Islet precursor cell (in vitro differentiated cells): ENCODE data around the gene INPP4B.

Experiments used
- DNase-seq: peaks from one replicate; pipeline ENCODE4 v3.0.0-alpha.2; 2018

INPP4B gene

GRCh38 chr4:142271832-142272231 is 574.3 kb downstream of the INPP4B start:
- no peak for DNase-seq

- DNase-seq, result no peak
These were observed 579.0 kb downstream of the INPP4B start for GRCh38 chr4:142267101-142267500.

- no peak for DNase-seq
These were observed 580.2 kb downstream of the INPP4B start for GRCh38 chr4:142265946-142266345.

- DNase-seq, result no peak
These were observed 580.6 kb downstream of the INPP4B start for GRCh38 chr4:142265536-142265935.

DNA sequence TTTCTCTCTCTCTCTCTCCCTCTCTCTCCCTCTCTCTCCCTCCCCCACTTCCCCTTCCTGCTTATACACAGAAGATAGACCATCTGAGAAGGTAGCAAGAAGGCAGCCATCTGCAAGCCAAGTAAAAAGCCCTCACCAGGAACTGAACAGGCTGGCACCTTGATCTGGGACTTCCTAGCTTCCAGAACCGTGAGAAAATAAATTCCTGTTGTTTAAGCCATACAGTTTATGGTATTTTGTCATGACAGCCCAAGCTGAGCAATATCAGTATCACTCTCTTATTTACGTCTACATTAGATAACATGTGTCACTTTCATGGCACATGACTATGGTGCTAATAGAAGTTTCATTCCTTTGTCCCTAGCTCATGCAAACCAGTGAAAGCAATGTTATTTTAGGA is 581.1 kb downstream of the INPP4B start:
- DNase-seq, result no peak

DNA sequence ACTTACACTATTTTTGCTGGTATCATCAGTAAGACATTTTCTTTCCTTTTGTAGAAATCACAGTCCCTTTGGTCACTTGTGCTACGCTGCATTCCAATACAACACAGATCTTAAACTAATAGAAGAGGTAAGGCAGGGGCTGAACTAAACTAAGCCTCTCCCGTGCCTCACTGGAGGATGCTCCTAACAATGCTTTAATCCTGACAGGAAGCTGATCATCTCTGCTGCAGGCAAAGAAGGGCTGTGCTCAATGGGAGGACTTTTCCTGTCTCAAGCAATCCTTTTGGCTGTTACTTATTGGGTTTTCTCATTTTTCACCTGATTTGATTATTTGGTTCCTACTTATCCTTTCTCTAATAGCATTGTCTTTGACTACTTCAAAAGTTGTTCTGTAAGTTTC is 583.1 kb downstream of the INPP4B start:
- no peak for DNase-seq

DNA sequence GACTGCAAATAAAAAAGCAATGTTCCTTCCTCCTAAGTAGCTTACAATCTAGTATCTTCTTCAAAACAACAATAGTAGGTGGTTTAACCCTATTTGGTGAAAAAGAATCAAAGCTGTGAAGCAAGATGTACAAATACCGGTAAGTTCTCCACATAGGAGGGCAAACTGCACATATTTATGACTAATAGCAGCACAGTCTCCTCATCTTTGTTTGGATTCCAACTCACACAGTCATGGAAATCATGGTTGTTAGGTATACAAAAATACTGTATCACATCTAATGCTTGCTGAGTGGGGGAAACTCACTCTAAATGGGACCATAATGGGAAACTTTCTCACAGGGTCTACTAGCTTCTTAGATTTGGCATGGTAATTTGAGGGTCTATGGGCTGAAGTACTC is 597.2 kb downstream of the INPP4B start:
- DNase-seq, result no peak

DNA sequence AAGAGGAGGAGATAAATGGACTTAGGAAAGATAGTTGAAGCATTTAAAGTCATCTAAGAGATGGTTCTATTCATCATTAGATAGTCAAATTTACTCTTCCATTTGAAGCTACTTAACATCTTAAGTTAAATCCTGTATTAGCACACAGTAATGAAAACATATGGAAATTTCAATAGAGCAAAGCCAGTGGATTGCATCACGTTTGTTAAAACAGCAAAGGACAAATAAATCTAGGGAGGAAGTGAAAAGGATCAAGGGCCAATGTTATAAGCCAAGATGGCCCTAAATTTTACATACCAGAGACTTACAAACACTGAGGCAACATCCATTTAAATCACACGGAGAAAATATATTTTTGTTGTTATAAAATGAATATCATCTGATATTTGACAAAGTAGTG is 602.8 kb downstream of the INPP4B start:
- DNase-seq, result no peak

DNA sequence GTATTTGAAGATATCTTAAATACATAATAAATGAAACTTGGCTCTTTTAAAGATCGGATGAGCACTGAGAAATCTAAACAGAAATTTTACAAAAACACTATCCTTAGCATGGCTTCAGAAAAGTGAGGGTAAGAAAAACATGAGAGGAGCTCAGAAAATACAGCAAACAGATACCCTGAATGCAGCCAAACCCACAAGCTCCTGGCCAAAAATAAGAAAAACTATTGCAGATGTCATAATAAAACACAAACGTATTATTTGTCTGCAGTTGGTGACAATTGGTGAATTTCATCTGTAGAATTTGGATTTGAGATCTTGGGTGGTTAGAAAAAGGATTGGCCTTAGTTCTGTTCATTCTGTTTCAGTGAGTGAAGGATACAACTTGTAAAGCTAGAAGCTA is 603.9 kb downstream of the INPP4B start:
- DNase-seq, result no peak

DNA sequence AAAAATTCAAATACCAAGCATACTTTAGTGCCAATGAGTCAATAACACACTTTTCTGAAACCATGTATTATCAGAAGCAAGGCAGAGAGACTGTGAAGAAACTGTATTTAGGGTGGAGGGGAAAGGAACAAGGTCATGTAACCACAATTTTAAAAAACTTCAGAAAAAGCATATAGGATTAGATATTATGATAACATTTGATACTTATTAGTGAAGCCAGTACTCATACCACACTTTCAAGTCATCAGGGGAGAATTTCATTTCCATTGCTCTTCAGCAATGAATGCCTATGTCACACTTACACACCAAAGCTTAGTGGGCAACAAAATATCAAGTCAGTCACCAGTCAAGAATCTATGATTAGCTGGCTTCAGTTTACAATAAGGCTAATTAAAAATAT is 607.5 kb downstream of the INPP4B start:
- no peak for DNase-seq

DNA sequence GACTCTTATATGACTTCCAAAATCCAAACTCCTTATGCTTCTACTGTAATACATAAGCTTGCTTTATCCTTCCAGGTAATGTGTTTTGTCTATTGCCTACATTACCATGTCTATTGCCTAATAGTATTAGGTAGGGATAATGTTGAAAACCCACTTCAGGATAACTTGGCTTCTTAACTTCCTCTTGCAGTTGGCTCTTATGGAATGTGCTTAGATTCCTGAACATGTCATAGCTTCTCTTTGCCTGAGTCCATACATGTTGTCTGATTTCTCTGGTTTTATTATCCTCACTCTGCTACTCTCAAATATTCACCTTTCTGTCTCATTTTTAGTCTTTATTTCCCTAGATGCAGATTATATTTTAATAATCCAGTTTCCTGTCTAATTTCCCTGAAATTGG is 609.8 kb downstream of the INPP4B start:
- no peak for DNase-seq

- no peak for DNase-seq
These were observed 614.3 kb downstream of the INPP4B start for GRCh38 chr4:142231787-142232186.

DNA sequence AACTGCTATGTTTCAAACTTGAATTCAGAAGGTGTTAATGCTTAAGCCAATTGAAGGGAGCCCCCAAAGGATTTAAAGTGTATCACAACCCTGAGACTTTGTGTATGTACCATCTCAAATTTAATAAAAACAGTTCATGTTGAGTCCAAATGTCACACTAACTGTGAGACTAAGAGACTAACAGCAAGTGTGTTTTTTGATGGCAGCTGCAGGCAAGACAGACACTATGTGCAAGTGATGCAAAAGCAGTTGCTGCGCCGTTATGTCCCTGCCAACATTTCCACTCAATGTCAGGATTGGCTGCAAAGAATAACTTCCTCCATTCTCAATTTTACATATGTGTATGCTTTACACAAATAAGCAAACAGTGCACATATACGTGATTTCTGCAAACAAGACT is 615.1 kb downstream of the INPP4B start:
- DNase-seq, result no peak

- DNase-seq, result no peak
These were observed 620.1 kb downstream of the INPP4B start for GRCh38 chr4:142226014-142226413.

DNA sequence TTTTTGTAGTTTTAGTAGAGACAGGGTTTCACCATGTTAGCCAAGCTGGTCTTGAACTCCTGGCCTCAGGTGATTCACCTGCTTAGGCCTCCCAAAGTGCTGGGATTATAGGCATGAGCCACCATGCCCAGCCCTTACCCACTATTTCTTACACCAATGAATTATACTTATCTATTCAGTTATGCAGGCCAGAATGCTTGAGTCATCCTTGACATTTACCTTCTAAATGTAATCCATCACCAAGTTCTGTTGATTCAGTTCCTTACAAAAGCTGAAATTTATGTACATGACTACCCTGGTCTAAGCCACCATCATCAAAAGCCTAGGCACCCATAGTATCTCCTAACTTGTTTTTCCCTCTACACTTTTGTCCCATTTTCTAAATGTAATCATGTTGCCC is 624.0 kb downstream of the INPP4B start:
- no peak for DNase-seq

- DNase-seq, result no peak
These were observed 627.4 kb downstream of the INPP4B start for GRCh38 chr4:142218726-142219125.

GRCh38 chr4:142211444-142211843 is 634.7 kb downstream of the INPP4B start:
- no peak for DNase-seq

DNA sequence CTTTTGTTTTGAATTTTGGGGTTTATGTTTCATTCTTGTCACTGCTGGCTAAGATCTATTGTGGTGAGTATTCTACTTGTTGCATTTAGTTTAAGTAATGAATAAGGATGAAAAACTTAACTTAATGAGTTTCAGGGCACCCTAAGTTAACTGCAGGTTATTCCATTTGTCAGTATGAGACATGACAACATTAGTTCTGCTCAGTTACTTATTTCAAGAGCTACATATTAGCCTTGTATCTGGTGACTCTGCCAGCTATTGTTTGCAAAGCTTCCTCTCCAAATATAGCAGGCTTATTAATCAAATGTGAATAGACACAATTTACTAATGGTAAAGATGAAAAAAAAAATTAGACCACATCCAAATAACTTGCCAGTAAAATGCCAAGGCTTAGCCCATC is 642.6 kb downstream of the INPP4B start:
- no peak for DNase-seq

GRCh38 chr4:142202404-142203332 is 643.4 kb downstream of the INPP4B start:
- no peak for DNase-seq

GRCh38 chr4:142201041-142201440 is 645.1 kb downstream of the INPP4B start:
- no peak for DNase-seq

DNA sequence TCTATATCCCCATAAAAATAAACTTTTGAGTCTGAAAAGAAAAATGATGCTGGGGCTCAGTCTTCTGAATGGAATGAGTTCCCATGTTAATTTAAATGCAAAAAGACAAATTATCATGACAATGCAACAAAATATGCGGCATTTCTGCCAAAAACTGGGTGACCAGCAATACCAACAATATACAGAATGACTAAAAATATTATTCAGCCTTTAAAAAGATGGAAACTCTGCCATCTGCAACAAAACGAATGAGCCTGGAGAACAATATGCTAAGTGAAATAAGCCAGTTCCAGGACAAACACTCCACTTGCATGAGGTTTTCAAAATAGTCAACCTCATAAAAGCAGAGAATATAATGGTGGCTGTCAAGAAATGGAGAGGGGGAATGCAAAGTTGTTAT is 651.2 kb downstream of the INPP4B start:
- DNase-seq, result no peak

GRCh38 chr4:142191901-142192300 is 654.2 kb downstream of the INPP4B start:
- no peak for DNase-seq

DNA sequence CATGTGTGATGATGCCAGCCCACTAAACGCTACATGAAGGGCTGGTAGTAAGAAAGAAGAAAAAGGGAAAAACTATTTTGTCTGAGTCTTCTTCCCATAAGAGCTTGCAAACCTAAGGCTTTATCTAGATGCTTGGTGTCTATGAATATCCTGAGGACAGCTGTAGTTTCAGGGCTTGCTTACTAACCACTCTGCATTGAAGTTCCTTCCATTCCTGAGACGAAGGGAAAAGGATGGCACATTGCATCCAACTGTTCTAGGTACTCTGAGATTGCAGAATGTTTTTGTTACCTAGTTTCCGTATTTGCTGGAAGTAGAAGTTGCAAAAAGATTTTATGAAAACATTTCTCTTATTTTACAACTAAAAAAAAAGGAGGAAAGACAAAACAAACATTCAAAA is 665.1 kb downstream of the INPP4B start:
- DNase-seq, result no peak

DNA sequence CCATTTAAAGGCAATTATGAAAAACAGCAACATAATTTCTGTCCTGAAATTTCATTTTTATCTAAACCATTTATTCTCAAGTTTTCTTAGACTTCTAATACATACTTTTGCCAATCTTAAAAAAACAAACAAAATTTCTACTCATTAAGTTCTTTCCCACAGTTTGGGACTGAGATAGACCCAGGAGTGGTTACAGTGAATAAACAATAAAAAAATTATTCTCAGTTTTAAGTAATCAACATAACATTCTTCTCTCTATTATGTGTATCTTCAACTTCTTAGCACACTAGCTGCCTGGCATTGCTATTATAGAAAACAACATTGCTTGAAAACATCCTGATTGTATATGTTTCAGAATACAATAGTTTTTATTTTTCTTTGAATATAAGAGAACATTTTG is 676.9 kb downstream of the INPP4B start:
- DNase-seq, result no peak

DNA sequence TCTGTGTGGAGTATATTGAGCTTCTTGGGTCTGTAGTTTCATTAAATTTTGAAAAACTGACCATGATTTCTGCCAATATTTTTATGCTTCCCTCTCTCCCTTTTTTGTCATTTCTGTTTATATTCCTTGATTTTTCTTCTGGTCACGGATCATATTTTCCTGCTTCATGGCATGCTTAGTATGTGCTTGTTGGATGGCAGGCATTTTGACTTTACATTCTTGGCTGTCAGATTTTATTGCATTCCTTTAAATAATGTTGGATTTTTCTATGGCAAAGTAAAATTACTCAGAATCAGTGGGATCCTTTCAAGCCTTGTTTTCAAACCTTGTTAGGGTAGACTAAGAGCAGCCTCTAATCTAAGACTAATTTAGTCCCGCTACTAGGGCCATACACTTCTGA is 677.9 kb downstream of the INPP4B start:
- DNase-seq, result no peak
